Measurements from ENCODE around the gene FBXO41.

The FBXO41 gene

DNA sequence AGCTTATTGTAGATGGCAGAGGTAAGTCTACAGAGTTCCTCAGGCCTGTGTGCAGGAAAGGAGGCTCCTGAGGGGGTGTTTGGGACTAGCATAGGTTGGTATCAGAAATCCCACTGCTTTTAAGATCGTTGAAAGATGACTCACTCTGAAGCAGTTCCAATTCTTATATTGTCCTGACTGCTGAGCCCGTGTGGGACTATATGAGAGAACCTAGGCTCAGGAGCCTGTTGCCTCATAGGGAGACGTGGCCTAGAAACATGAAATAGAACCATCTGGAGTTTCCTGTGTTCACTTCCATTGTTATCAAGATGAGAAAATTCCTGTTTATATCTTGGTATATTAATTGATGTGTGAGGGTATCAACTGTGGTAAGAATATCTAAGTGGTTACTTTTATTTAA, 44.5 kb downstream of the FBXO41 start:
- no peak for DNase-seq (ENCODE audit: low spot score)

DNA sequence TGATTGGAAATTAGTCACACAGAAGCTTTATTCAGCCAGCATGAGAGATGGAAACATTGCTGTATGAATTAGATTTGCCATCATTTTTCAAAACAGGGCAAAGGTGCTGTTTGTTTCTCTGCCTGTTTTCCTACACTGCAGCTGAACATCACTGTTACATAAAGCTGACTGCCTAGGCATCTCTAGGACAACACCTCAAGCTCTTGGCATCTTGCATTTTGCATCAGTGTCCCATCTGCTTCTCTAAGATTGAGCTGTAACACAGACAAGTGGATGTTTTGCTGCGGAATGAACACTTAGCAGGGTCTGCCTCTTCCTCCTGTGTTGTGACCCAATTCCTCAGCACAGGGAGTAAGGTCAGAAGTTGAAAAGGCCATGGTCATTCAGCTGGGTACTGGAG, 45.3 kb downstream of the FBXO41 start:
- peak; percentile 20 for DNase-seq (ENCODE audit: low spot score)

DNA sequence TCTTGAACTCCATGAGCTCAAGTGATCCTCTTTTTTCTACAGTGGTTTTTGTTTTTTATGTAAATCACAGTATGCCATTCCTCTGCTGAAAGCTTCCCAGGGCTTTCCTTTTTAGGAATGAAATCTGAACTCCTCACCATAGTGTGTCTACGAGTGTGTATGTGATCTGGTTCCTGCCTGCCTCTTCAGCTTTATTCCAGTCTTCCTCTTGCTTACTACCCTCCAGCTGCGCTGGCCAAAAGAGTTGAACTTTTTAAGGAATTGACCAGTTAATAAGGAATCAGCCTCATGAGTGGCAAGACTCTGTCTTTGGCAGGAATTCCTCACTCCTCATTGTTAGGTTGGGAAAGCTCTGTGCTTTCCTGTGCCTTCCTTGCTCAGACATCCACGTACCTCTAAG, 46.1 kb downstream of the FBXO41 start:
- DNase-seq (ENCODE audit: low spot score) = no peak

DNA sequence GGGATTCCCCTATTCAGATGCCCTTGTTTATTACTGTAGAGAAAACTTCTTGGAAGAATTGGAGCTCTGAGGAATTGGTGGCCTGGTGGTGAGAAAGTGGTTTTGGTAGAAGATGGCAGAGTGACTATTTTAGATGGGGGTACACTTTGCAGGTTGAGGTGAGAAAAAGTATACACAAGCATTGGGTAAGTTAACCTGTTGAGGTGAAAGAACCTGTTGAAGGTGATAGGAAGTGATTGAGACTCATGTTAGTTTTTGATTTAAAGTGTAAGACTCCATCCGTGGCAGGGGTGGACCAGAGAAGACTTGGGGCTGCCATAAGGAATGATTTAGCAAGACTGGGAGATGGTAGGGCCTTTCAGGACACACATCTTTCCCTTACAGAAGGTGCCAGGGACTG, 47.1 kb downstream of the FBXO41 start:
- no peak for DNase-seq (ENCODE audit: low spot score)

DNA sequence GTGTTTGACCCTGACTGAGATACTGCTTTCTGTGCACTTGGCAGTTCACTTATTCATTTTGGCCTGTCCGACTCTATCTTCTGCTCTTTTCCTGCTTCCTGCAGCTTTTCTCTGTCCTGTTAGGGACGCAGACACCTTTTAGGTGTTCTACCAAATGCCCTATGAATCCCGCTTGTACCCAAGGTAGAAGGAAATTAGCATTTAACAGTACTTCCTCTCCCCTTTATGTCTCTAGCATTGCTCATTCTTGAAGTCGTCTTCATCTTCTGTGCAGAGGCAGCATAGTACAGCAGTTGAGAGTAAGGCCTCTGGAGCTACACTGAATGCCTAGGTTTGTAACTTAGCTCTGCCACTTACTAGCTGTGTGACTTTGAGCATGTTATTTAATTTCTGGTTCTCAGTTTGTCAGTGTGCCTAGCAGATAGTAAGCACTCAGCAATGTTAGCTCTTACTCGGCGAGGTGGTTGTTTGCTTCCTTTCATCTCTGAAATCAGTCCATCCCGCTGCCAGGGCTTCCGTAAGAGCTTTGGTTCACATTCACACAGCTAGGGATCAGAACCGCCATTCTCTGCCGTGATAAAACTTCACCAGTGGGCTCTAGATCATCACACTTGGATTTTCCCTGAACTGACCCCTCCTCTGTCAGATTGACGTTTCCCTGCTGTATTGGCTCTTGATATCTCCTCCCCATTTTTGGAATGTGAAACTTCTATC, 48.8 kb downstream of the FBXO41 start:
- no peak for DNase-seq (ENCODE audit: low spot score)

DNA sequence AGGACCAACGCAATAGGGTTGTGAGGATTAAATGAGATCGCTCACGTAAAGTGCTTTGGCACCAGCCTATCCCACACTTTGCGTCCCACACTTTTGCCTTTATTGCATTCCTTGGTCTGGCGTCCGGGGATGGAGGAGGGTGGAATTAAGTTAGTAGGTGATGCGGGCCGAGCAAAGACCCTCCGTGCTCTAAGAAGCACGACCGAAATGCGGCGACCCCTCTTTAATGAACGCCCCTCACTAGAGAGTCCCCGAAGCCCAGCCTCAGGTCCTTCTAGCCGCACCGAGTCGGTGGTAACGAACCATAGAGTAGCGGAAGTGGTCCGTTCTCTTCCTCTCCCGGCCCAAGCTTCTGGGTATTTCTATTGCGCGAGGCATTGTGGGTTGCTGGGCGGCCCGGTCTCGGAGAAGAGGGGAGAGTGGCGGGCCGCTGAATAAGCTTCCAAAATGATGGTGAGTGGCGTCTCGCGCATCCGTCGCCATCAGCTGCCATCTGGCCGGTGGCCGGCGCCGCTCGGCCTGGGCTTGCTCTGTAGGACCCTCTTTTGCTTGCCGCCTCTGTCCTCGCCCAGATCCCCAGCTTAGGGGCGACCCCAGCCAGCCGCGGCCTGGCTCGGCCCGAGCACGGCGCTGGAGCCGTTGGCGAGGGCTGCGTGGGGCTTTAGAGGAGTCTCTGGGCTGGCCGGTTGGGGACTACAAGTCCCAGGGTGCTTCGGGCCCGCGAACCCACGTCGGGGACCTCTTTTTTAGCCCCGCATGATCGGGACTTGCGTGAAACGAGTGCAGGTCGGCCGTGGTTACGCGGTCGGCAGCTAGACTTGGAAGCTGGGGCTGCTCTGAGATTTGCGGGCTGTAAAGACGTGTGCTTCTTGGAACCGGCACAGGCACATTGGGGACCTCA, 50.1 kb downstream of the FBXO41 start, which contains the start of gene CCT7:
Gene CCT7 (plus strand): TSS at position 377 of the 901 bp plus-strand sequence. CDS start 71 bp downstream, at position 448.
- peak; percentile 96 for DNase-seq (ENCODE audit: low spot score)

DNA sequence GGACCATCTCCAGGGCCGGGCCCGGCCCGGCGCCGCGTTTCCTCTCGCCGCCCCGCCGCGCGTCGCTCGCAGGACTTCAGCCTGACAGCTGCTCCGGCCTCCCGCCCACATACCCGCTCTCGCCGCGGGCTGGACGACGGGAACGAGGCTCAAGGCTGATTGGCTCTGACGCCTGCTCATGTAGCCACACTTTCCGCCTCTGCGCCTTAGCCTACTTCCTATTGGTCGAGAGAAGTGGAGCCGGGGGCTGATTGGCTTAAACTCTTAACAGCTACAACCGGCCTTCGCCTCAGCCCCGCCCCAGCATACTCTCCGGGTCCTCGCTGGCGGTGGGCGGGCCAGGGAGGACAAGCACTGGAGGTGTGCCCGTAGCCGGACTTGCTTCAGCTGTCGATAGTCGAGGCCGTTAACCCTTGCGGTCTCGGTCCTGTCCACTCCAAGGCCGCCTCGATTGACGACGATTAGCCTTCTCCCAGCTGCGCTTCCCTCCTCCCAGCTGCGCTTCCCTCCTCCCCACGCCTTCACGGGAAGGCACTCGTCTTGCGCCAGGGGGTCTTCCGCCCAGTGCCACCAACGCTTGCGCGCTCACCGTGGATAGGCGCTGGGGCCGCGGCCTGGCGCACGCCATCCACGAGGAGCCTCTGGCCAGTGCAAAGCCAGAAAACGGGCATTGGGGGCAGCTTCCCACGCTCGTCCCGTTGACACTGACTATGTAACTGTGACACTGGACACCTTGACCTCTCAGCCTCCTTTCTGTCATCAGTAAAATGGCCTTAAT, 50.9 kb downstream of the FBXO41 start, which contains the start of gene PRADC1:
Gene PRADC1 (minus strand): TSS at position 86 of the 778 bp plus-strand sequence. CDS start 79 bp downstream, at position 7.
- peak; percentile 99 for DNase-seq (ENCODE audit: low spot score)

DNA sequence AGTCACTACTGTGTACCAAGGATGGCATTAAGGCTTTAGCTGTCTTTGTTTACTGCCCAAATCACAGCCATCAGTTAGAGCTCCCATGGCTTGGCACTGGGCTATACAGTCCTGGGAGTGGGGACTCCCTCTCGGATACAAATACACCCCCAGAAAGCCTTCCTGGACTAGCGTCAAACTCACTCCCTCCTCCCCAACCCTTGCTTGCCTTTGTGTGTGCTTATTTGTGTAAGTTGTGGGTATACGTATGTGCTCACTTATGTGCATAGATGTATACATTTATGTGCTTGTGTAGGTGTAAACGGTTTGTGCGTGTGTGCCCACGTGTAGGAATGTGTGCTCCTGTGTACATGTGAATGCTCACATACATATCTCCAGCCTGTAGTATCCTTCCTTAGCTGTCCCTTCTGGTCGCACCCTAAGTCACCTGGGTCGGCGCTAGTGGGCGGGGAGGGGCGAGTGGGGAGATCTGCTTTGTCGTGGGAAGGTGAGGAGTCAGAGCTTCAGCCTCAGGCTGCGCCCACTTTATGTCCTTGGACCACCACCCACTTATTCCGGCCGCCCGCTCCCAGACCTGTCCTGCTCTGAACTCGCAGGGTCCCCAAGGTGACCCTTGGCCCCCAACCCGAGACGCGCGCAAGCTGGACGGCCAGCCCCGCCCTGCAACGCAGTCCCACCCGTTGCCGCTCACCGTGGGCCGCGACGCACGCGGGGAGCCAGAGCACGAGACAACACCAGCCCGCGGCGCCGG, 51.7 kb downstream of the FBXO41 start:
- DNase-seq (ENCODE audit: low spot score) = no peak

DNA sequence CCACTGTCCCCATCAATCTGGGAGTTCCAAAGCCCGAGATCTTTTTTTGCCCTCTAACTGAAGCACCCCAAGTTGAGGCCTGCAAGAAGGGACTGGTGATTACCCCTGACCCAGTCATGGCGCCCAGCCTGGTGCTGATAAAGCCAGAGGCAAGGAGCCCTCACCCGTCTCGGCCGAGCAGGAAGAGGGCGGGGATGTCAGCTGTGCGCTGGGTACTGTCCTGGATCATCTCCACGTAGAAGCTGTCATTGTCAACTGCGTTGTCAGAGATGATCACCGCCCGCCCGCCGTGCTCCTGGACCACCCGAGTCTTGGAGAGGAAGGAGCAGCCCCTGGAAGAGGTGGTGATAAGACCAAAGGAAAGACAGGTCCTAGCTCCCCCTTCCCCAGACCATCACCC, 55.6 kb downstream of the FBXO41 start:
- no peak for DNase-seq (ENCODE audit: low spot score)

DNA sequence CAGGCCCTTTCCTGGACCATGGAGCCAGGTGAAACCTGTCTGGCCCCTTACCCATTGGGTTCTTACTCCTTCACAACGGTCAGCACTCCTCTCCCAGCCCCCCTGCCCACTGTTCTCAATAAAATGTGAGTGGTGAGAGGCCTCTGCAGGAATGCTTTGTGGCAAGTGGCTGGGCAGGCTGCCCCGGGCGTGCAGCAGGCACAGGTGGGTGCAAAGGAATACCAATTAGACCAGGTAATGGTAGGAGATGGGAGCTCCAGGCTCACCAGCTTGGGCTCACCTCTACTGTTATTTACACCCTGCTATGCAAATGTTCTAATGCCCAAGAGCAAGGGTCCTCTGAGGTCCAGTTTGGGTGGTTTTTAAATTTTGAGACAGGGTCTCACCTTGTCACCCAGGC, 57.2 kb downstream of the FBXO41 start:
- no peak for DNase-seq (ENCODE audit: low spot score)

DNA sequence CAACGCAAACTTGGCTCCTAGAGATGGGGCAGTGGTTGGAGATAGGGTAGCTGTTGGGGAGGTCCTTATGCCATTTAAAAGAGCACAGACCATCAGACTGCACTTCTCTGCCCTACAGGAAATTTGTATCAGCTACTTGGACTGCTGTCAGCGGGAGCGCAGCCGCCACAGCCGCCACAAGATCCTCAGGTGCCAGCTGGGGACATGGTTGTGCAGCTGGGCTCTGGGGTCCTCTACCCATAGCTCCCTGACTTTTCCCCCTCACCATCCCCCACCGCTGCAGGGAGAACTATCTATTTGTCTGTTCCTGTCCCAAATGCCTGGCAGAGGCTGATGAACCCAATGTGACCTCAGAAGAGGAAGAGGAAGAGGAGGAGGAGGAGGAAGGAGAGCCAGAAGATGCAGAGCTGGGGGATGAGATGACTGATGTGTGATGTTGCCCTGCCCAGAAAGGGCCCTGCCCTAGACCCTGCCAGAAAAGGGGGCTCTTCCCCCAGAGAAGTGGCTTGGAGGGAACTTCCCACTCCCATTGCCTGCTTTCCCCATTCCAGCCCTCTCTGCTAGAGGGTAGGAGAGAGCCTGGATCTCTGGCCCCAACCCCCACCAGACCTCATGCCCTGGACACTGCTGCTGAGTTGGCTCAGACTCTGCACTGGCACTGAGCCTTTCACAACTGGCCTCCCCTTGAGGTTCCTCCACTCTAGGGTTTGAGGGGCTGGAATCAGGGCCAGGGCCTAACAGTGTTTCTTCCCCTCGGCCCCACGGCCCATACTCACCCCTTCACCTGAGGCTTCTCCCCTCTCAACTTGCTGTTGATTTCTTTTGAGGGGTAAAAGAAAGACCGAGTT, 58.5 kb downstream of the FBXO41 start:
- no peak for DNase-seq (ENCODE audit: low spot score)

DNA sequence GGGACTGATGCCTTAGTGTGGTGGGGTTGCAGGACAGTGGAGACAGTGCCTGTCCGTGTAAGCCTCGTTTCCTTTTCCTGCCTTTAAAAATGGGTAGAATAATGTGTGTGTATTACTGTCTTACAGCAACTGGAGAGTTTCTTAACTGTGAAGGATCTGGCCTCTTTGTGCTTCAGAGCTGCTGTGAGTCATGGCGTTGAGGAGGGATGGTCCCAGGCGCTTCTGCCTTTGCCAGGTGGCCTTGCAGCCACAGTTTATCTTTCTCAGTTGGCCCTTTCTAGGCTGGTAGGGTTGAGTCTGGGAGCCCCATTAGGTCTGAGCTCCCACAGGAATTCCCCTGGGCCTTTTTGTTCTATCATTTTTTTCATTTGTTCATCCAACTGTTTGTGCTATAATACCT, 60.5 kb downstream of the FBXO41 start:
- no peak for DNase-seq (ENCODE audit: low spot score)

DNA sequence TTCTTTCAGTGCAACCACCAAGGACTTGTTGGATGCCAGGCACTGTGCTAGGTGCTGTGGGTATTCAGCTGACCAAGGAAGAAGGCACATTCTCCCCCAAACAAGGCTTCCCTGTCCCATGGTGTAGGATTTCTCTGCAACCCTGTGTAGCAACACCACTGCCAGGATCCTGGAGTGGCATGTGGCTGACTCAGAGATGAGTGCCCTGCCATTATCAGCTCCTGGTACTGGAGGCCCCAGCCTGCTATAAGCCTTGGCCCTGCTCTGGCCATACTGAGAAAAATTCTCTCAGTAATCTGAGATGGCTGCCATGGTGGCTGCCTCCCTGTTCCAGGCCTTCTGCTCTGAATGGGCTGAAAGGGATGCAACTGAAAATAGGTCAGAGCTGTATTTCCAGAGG, 66.0 kb downstream of the FBXO41 start:
- DNase-seq (ENCODE audit: low spot score) = no peak

DNA sequence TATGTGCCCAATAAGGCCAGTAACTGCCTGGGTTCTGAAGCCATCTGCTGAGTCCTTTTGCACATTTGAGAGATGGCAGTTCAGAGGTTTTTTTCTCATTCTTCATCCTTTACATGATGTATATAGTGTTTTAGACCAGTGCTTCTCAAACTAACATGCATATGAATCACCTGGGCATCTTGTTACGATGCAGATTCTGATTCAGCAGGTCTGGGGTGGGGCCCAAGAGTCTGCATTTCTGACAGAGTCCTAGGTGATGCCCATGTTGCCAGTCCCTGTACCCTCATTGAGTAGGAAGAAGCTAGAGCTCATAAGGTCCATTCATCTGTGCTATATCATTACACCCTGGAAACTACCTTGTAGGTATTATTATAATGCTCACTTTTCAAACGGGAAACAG, 66.5 kb downstream of the FBXO41 start:
- DNase-seq (ENCODE audit: low spot score) = no peak

DNA sequence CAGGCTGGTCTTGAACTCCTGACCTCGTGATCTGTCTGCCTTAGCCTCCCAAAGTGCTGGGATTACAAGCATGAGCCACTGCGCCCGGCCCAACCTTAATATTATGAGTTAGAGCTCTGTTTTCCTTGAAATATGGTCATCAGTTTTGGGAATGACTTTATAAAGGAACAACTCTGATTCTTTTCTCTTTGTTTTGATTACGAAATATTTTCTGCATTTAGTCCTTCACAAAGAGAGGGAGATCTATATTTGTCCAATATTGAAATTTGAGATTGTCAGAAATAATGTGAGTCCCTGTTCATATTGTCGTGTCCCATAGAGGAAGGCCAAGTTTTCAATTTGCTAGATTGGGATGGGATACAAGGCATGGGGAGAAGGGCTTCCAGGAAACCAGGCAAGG, 67.1 kb downstream of the FBXO41 start:
- no peak for DNase-seq (ENCODE audit: low spot score)

DNA sequence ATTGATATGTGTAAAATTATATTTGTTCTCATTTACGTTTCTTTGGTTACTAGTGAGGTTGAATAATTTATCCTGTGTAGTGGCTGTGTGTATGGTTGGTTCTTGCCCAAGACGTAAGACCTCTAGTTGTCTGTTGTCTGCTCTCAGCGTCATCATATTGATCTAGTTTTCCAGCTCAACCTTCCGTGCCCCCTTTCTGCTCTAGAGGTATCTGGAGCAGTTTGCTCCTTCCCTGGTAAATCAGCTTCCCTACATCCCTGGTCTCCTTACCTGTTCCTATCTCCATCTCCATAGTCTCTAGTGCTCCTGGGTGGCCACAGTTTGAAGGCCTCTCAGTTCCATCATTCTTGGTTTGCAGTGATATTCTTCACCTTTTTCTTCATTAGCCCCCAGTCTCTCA, 69.0 kb downstream of the FBXO41 start:
- no peak for DNase-seq (ENCODE audit: low spot score)

DNA sequence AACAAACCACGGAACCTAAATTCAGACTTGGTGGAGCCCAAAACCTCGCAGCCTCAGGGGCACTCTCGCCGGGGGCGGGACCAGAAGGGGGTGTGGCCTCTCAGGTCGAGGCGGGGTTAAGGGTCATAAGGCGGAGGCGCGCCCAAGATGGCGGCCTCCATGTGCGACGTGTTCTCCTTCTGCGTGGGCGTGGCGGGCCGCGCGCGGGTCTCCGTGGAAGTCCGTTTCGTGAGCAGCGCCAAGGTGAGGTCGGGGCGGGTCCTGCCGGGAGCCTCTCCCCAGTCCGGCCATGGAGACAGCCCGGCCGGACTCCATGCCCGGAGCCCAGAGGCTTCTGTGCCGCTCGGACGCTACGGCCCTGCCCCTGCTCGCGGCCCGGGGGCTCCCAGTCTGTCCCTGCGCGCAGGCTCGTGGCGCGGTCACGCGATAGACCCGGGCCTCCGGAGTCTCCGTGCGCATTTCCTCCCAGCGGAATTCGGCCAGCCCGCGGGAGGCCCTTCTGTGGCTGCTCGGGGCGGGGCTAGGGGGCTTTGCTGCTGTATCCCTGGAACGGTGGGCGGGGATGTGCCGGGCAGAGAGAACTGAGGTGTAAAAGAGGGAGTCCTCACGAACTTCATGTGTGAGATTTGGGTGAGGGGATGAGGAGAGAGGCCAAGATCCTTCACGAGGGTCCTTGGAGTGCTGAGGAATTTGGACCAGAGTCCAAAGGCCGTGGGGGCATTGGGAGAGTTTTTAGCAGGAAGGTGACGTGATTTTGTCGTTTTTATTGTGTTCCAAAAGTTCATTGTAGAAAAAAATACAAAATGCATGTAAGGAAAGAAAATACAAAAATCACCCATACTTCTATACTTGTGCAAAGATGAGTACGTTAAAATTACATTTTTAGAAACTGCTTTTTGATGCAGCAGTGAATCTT, 69.9 kb downstream of the FBXO41 start, which contains the start of gene SMYD5:
Gene SMYD5 (plus strand): TSS at position 126 of the 916 bp plus-strand sequence. CDS start 22 bp downstream, at position 148.
- peak; percentile 91 for DNase-seq (ENCODE audit: low spot score)

DNA sequence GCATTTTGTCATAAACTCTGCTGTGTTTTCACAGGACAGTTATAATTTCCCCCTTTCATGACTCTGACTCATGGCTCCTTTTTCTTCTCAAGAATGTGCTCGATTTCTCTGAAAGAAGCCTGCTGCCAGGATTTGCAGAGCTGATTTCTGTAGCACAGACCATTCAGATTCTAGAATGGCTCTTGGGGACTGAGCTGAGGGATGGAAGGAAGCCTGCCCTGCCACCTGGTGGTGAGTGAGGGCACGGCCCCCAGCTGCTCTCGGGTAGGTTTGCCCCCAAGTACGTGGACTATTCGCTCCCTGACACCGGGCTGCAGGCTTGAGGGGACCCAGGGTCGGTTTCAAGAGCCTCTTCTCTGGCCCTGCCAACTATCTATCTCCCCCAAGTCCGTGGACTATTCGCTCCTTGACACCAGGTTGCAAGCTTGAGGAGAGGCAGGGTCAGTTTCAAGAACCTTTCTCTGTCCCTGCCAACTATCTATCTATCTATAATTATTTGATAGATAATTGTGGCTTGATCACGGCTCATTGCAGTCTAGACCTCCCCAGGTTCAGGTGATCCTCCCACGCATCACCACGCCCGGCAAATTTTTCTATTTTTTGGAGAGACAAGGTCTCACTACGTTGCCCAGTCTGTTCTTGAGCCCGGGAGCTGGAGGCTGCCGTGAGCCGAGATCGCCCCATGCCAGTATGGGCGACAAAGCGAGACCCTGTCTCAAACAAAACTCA, 71.7 kb downstream of the FBXO41 start:
- peak; percentile 79 for DNase-seq (ENCODE audit: low spot score)

DNA sequence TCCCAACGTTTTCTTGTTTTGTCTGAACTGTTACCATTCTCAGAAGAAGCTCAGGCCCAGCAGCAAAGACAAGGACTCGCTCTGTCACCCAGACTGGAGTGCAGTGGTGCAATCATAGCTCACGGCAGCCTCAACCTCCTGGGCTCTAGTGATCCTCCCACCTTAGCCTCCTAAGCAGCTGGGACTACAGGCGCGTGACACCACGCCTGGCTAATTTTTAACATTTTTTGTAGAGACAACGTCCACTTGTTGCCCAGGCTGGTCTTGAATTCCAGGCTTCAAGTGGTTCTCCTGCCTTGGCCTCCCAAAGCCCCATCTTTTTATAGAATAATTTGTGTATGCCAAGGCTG, 72.2 kb downstream of the FBXO41 start:
- no peak for DNase-seq (ENCODE audit: low spot score)
